ENCODE measurements around the gene FBXL2. TPM values are rescaled to one million over a fixed set of nuclear protein-coding genes. Genes with fewer than 3 reads are reported as not detected.
A peak's percentile ranks its signal among the peaks of the same experiment; 100 is the strongest.

The FBXL2 gene, protein sequence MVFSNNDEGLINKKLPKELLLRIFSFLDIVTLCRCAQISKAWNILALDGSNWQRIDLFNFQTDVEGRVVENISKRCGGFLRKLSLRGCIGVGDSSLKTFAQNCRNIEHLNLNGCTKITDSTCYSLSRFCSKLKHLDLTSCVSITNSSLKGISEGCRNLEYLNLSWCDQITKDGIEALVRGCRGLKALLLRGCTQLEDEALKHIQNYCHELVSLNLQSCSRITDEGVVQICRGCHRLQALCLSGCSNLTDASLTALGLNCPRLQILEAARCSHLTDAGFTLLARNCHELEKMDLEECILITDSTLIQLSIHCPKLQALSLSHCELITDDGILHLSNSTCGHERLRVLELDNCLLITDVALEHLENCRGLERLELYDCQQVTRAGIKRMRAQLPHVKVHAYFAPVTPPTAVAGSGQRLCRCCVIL
- total RNA-seq = 1.7 TPM

GRCh38 chr3:33277193-33277882 is at the start of gene FBXL2:
FBXL2 (plus strand) TSS chr3:33277442; CDS start chr3:33277513, 71 bp downstream.
- ATAC-seq = peak; percentile 71

DNA sequence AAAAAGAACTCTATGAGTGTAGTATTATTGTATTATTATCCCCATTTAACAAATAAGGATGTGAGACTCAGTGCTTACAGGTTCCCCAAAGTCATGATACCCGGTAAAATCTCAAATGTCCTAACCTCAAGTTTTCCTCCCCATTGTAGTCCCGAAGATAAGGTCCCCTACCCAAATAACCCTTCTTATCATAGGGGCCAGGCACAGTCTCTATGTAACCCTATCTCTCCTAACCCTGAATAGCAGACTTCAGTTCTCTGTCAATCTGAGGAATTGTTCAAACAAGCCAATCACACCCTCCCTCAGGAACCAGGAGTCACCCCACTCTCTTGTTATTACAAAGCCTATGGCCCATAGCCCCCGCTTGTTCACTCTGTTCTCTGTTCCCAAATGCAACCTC is 48.2 kb upstream of the FBXL2 start:
- ATAC-seq = no peak

DNA sequence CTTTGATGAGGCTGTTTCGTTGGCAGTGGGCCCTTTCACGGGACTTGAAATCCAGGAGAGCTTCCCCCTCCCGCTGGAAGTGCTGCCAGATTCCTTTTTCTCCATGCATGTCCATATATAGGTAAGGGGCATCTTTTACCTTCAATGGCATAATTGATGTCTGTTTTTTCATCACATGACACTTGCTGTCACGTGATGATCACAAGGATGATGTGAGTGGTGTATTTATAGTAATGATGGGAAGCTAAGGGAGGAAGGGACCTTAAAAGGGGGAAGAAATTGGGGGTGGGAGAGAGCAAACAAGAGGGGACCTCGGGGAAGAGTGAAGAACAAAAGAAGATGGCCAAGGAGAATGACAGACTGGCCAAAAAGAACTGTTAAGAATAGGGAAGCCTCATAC is 47.3 kb upstream of the FBXL2 start:
- no peak for ATAC-seq

DNA sequence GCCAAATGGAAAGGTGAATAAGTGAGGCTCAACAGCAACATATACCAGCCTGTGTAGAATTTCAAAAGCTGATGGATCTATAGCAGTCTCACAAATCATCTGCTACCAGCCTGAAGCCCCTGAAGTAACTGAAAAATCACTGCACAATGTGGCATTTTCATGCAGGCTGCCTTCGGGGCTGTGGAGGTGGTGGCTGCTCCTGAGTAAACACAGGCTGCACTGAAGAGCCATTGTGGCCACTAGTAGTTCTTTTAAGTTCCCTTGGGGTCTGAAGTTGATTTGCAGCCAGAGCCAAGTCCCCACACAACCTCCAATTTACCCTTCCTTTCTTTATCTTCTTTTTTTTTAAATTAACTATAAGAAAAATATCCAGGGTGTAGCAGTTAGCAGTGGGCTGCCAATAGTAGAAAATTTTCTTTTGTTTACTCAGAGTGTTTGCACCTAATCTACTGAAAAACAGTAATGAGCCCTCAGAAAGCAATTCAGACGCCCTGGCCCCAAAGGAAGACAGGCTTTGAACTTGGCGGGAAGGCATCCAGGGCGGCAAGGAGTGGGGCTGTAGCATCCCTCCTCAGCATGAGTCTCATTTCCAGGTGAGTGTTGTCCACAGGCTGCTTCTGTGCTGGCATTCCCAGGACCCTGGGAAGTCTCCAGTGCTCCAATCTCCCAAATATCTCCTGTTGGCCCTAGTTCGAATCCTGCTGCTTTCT is 45.3 kb upstream of the FBXL2 start:
- ATAC-seq = no peak

DNA sequence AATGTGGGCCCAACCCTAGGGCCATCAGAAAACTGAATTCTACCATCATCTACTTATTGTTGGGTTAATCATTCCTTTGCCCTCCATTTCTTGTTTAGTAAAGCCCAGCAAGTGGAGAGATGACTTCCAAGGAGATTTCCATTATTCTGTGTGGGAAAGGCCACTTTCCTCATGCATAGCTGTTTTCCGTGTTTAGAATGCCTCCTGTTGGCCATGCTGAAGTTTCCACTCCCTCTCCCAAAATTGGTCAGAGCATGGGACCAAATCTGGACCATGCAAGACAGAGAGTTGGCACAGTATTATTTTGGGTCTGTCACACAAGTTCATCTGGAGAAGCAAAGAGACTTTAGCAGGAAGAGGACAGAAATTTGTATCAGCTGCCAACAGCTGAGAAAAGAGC is 43.4 kb upstream of the FBXL2 start:
- no peak for ATAC-seq

DNA sequence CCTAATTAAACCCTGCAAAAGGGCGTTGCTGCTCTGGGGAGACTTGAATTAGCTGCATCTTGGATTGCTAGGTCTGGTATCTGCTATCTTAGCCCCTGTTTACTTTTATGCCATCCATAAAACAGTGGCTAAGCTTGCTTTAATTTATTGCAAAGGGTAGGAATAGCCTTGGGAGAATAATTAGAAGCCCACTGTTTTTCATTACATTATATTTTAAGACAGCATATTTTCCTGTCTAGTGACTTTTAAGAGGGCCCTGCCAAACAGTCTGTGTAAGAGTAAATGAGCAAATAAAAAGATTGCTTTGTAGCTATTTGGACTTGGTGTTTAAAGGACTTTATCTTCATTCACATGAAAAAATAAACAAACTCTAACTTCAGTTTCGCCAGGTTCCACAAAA is 41.2 kb upstream of the FBXL2 start:
- ATAC-seq = no peak

GRCh38 chr3:33237439-33237838 is 39.8 kb upstream of the FBXL2 start:
- ATAC-seq = no peak

DNA sequence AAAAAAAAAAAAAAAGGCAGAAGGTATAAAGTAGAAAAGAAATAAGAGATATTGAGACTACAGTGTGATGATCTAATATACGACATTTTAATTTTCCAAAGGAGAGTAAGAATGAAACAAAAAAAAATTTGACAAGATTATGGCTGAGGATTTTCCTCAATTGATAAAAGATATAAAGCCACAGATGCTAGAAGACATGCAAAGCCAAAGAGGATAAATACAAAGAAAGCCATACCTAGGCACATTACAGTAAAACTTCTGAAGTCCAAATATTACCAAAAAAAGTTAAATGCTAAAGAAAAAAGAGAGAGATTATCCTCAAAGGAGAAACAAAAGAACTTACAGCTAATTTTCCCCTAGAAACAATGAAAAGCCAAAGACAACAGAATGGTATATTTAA is 38.3 kb upstream of the FBXL2 start:
- ATAC-seq = no peak

DNA sequence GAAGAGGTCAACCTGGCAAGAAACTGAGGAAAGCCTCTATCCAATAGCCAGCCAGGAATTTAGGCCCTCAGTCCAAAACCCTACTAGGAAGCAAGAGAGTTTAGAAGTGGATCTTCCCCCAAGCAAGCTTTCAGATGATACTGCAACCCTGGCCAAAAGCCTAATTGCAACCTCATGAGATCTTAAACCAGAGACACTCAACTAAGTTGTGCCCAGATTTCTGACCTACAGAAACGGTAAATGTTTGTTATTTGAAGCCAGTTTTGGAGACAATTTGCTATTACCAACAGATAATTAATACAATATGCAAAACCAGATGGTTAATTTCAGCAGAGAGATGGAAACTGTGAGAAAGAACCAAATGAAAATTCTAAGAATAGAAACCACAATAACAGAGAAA is 37.0 kb upstream of the FBXL2 start:
- no peak for ATAC-seq

- ATAC-seq = no peak
These were observed 30.5 kb upstream of the FBXL2 start for GRCh38 chr3:33246786-33247185.

DNA sequence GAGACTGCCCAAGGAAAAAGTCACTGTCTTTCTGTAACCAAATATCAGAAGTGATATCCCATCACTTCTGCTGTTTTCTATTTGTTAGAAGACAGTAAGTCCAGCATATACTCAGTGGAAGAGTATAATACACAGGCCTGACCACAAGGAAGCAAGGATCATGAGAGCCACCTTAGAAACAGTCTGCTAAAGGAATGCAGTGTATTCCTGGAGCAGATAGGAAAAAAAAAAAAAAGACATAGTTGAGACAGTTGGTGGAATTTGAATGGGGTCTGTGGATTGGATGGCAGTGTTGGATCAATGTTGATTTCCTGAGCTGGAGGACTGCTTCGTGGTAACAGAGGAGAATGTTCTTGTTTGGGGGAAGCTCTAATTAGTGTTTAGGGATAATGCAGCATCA is 26.5 kb upstream of the FBXL2 start:
- ATAC-seq = no peak

DNA sequence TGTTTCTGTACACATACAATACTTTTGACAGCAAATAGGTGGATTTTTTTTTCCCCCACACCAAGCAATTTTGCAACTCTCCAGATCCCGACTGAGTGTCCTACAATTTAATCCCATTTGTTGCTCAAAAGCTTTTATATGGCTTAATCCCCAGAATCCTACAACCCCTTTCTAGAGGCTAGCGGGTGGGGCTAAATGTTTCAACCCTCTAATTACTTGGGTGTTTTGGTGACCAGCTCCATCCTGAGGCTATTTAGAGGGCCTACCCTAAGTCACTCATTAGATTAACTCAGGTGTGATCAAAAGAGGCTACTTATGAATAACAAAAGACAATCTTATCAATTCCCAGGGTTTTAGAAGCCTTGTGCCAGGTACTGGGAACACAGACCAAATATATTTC is 21.0 kb upstream of the FBXL2 start:
- ATAC-seq = no peak

DNA sequence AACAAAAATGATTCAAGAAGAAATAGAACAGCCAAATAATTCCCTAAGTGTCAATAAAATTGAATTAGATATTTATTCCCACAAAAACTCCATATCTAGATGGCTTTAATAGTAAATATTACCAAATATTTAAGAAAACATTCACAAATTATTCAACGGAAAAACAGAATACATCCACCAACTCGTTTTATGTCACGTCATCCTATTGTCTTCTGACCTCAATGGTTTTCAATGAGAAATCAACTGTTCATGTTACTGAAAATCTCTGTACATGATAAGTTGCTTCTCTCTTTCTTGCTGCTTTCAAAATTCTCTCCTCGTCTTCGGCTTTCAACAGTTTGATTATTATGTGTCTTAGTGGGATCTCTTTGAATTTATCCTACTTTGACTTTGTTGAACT is 17.1 kb upstream of the FBXL2 start:
- no peak for ATAC-seq

GRCh38 chr3:33269385-33269784 is 7.9 kb upstream of the FBXL2 start:
- ATAC-seq = no peak

DNA sequence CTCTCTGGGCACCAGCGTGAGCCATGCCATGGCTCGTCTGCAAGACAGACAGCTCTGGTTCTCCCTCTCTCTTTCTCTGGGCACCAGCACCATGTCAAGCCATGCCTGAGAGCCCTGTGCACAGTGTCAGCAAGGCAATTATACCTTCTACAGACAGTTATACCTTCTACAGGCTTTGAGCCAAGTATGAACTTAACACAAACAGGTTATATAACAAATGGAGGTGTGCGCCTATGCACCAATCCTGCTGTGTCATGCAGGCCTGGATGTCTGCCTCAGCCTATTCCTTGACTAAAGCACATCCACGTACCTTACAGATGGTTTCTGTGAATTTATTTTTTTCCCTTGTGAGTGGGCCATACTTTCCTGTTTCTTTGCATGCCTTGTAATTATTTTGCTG is 5.9 kb upstream of the FBXL2 start:
- no peak for ATAC-seq

- no peak for ATAC-seq
These were observed 3.6 kb upstream of the FBXL2 start for GRCh38 chr3:33273628-33274027.

DNA sequence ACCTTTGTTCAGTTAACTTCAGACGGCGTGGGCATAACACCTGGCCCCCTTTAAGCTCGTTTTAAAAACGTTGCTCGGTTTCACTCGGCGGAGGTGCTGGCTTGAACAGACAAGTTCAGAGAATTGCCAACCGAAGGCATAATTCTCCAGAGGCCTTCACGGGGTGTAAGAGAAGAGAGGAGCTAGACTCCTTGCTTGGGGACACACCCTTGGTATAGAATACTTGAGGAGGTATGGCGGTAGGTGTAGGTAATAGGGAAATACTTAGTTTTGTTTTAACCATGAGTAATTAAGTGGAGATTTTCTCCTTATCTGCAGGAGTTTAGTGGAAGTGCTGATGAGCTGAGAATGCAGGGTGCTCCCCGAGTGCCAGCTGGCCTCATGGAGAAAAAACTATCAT is 921 bp downstream of the FBXL2 start:
- peak; percentile 57 for ATAC-seq

DNA sequence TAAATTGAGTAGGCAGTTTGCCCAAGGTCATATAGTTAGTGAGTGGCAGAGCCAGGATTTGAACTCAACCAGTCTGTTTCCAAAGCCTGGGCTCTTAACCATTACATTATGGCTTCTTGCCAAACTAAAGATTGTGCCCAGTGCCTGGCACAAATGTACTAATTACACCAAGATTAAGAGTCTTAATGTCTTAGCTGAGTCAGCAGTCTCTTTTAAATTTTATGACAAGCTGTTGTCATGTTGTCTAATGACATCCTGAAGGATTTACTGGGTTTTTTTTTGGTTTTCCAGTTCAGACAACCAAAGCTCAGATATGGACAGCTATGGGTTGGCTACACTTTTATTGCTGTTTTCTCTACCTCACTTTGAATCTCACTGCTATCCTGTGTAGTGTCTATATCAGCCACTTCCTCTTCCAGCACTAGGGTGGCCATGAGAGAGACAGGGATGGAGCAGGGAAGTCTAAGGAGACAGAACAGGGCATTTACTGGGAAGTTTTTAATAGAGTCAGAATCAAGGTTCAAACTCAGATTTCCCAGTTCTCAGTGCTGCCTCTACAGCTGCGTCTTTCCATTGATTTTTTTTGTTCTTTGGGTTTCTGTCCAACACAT is 10.5 kb downstream of the FBXL2 start:
- ATAC-seq = no peak

GRCh38 chr3:33299395-33300081 is 22.3 kb downstream of the FBXL2 start:
- peak; percentile 43 for ATAC-seq

GRCh38 chr3:33312361-33312760 is 35.1 kb downstream of the FBXL2 start:
- ATAC-seq = no peak

DNA sequence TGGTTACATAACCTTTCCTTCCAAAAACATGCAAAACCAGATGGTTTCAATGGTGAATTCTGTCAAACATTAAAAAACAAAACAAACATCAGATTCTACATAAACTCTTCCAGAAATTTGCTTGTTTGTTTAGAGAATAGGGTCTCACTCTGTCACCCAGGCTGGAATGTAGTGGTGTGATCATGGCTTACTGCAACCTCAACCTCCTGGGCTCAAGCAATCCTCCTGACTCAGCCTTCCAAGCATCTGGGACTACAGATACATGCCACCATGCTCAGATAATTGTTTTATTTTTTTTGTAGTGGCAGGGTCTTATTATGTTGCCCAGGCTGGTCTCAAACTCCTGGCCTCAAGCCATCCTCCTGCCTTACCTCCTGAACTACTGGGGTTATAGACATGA is 36.1 kb downstream of the FBXL2 start:
- ATAC-seq = no peak

DNA sequence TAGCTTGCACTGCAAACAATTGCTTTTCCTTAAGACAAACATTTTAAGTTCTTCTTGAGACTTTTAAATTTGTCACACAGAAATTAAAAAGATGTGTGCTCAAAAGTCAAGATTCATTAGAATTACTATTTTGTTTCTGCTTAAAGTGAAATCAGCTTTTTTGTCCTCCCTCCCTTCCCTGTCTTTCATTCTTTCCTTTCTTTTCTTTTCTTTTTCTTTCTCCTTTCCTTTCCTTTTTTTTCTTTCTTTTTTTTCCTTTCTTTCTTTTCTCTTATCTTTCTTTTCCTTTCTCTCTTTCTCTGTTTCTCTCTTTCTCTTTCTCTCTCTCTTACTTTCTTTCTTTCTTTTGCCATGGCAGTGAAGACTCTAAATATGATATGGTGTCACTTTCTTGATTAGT is 37.8 kb downstream of the FBXL2 start:
- no peak for ATAC-seq

GRCh38 chr3:33315826-33316225 is 38.6 kb downstream of the FBXL2 start:
- no peak for ATAC-seq
